Activated CD8-positive, alpha-beta T cell treated with anti-CD3 and anti-CD28 coated beads for 36 hours (primary cell): ENCODE results near the gene PYROXD2. TPM values are rescaled to one million over a fixed set of nuclear protein-coding genes. Genes with fewer than 3 reads are reported as not detected.

Source experiments
- ATAC-seq: fragments of 200-7000 bp; cut with Tn5 transposase; one replicate; pipeline ENCODE4 v1.10.0; 2021; ENCODE audit warnings: mild to moderate bottlenecking, moderate library complexity
- CTCF ChIA-PET: fragments of 350-600 bp; sonication (Branson Sonifier 250); formaldehyde crosslinking; loops from one replicate; lab custom pipeline; 2021; ENCODE audit warnings: antibody characterized with exemption; lab: Charles Lee
- POLR2A ChIA-PET: fragments of 350-600 bp; sonication (Branson Sonifier 250); formaldehyde crosslinking; loops from one replicate; lab custom pipeline; 2021; ENCODE audit warnings: antibody characterized with exemption; lab: Charles Lee
- DNase-seq: peaks from one replicate; pipeline ENCODE4 v3.0.0-alpha.2; 2020
- H3K27ac Mint-ChIP-seq: one replicate; pipeline ENCODE4 v1.8.0; 2021; ENCODE audit warnings: mild to moderate bottlenecking, mixed read lengths
- H3K27me3 Mint-ChIP-seq: one replicate; pipeline ENCODE4 v1.8.0; 2021; ENCODE audit warnings: mixed read lengths
- H3K36me3 Mint-ChIP-seq: one replicate; pipeline ENCODE4 v1.8.0; 2021; ENCODE audit warnings: low read depth, mixed read lengths
- H3K4me1 Mint-ChIP-seq: one replicate; pipeline ENCODE4 v1.8.0; 2021; ENCODE audit warnings: low read depth, mixed read lengths
- H3K4me3 Mint-ChIP-seq: one replicate; pipeline ENCODE4 v1.8.0; 2021; ENCODE audit warnings: mild to moderate bottlenecking, moderate library complexity, mixed read lengths
- H3K9me3 Mint-ChIP-seq: one replicate; pipeline ENCODE4 v1.8.0; 2021; ENCODE audit warnings: mixed read lengths
- intact Hi-C: fragments of 100-400 bp; cut with micrococcal nuclease; formaldehyde crosslinking; loops from one replicate; pipeline ENCODE4 v1.10.0; 2022
- total RNA-seq, 2 experiments: library from RNA; stranded (reverse); gene quantifications; one replicate each; pipeline ENCODE4 v1.2.3, GENCODE V29; 2021
- TF ChIP-seq, protein P1 (sequence below): fragments of 200-600 bp; IDR thresholded peaks from one replicate; pipeline ENCODE4 v1.8.0; 2022; ENCODE audit warnings: antibody characterized with exemption, mild to moderate bottlenecking

Gene PYROXD2
- total RNA-seq, 2 experiments from 2014 or later, result 5.3 to 6.2 TPM

DNA sequence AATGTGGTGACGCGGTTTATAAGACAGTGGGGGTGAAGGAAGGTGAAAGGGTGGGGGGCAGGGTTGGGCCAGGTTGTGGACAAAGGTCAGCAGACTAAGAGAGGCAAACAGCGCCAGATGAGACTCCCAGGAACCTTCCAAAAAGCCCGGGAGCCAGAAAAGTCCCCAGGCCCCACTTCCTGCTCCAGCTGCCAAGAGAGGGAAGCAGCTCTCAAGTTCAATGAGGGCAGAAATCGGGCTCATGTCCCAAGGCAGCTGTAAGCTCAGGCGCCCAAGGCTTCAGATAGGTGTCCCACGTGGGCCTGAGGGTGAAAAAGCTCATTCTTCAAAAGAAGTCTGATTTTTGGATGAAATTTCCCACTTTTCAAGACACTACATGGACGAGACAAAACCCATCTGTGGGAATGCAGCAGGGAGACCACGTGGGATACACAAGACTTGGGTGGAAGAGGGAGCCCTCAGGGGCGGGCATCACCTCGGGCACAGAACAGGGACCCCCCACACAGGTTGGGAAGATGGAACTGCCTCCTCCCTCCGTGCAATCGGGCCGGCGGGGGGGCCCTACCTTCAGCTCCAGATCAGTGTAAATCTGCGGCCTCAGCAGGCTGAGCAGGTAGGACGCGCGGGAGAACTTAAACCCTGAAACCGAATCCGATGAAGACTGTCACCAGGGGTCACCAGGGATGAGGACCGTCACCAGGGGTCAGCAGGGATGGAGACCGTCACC lies 7.8 kb downstream of the PYROXD2 start:
- no peak for ATAC-seq
- ChIA-PET POLR2A (no interaction called here), CTCF (no interaction called here)
- no peak for DNase-seq
- no peaks in the 10 kb centered on the region for H3K27me3 Mint-ChIP-seq
- H3K36me3 Mint-ChIP-seq, result peaks cover 7% of the 10 kb centered on the region
- TF ChIP-seq, protein P1, sequence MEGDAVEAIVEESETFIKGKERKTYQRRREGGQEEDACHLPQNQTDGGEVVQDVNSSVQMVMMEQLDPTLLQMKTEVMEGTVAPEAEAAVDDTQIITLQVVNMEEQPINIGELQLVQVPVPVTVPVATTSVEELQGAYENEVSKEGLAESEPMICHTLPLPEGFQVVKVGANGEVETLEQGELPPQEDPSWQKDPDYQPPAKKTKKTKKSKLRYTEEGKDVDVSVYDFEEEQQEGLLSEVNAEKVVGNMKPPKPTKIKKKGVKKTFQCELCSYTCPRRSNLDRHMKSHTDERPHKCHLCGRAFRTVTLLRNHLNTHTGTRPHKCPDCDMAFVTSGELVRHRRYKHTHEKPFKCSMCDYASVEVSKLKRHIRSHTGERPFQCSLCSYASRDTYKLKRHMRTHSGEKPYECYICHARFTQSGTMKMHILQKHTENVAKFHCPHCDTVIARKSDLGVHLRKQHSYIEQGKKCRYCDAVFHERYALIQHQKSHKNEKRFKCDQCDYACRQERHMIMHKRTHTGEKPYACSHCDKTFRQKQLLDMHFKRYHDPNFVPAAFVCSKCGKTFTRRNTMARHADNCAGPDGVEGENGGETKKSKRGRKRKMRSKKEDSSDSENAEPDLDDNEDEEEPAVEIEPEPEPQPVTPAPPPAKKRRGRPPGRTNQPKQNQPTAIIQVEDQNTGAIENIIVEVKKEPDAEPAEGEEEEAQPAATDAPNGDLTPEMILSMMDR, result no peak
- H3K4me3 Mint-ChIP-seq, result no peak overlapping the region
- intact Hi-C loops, result no loop called here
- no peak overlapping the region for H3K27ac Mint-ChIP-seq
- H3K4me1 Mint-ChIP-seq, result peaks cover 15% of the 10 kb centered on the region
- H3K9me3 Mint-ChIP-seq, result no peaks in the 10 kb centered on the region

DNA sequence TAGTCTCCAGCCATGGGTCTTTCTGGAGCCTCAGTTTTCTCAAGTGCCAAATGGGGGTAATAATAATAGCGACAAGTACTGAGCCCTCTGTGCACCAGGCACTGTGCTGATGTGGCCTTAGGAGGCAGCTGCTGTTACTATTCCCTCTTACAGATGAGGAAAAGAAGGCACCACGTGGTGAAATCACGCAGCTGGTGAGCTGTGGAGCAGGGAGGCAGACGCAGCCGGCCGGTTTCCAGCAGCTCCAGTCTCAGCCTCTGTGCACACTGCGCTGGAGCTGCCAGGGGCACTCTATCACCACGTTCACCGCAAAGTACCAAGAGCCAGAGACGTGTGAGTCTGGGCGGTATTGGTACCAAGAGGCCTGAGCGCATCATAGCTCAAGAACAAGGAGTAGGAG lies 9.6 kb downstream of the PYROXD2 start:
- intact Hi-C loops, result no loop called here
- ATAC-seq (no peak), DNase-seq (no peak)
- TF ChIP-seq, protein P1, result no peak
- ChIA-PET CTCF (no interaction called here), POLR2A (no interaction called here)
- Mint-ChIP-seq H3K4me3 (no peak overlapping the region), H3K27me3 (no peaks in the 10 kb centered on the region), H3K9me3 (no peaks in the 10 kb centered on the region), H3K4me1 (peaks cover 15% of the 10 kb centered on the region), H3K36me3 (peaks cover 7% of the 10 kb centered on the region), H3K27ac (no peak overlapping the region)

DNA sequence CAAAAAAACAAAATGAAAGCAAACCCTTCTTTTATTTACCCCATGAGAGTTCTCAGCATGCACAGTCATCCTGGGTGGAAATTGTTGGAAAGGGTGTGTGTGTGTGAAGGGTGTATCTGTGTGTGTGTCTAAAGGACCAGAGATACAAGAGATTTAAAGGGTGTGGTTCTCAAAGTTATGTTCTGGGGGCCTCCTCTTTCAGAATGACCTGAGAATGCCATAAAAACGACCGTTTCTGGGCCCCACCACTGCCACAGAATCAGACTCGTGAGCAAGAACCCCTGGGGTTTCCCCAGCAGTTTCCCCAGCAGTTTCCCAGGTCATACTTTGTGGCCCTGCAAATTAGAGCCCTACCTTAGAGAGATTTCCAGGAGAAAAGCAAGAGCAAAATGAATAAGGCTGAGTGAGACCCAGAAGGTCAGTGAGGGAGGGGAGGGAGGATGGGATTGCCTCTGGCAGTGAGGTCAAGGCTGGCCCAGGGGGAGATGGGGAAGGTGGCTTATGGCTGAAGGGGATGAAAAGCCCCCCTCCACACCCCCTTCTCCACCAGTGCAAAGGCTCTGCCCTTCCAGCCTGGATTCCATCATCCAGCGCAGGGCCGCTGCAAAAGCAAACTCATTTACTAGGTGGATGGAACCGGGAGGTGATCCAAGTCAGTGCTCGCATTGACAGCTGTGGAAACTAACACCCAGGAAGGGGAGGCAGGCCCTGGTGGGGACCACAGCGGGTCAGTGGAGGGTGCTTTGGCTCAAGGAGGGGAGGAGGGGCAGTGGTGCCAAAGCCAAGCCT lies 10.2 kb downstream of the PYROXD2 start:
- ChIA-PET CTCF (interaction anchor here (1.3 kb wide), 1 partner anchor 8 kb away, joined by 3 read pairs; no protein-coding TSS in a partner anchor), POLR2A (interaction anchor here (1.1 to 1.2 kb wide), 2 partner anchors 8 to 11 kb away, joined by 4 read pairs; partner anchors contain the start of gene PYROXD2)
- Mint-ChIP-seq H3K9me3 (no peaks in the 10 kb centered on the region), H3K27me3 (no peaks in the 10 kb centered on the region), H3K27ac (peak overlapping the region; percentile 77), H3K36me3 (peaks cover 7% of the 10 kb centered on the region), H3K4me3 (no peak overlapping the region), H3K4me1 (peaks cover 15% of the 10 kb centered on the region)
- intact Hi-C loops, result no loop called here
- ATAC-seq, result peak; percentile 68
- TF ChIP-seq, protein P1, result no peak
- peak; percentile 63 for DNase-seq

DNA sequence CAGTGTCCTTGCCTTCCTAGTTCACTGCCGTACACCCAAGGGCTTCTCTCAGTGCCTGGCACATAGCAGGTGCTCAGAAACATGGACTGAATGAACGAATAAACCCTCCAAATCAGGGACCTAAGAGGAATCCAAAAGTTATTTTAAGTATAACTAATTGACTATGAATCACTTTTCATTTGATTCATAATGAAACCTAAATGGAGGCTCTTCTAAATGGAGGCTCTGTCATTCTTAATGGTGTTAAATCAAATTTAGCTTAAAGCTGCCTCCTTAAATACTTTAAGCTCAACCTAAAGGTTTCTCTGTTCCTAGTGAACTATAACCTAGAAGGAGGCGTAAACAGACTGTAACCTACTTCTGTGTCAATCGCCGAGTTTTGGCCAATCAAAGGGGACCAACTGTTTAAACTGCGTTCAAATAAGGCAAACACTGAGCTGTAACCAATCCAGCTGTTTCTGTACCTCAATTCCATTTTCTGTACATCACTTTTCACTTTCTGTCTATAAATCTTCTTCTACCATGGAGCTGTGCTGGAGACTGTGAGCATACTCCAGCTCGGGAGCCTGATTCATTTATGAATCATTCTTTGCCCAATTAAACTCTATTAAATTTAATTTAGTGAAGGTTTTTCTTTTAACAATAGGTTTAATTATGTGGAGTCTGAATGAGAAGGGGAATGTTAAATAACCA lies 11.0 kb downstream of the PYROXD2 start:
- TF ChIP-seq, protein P1, result no peak
- intact Hi-C loops, result no loop called here
- peak overlapping the region; percentile 80 for H3K27ac Mint-ChIP-seq
- ChIA-PET CTCF (interaction anchor here (1.3 kb wide), 1 partner anchor 9 kb away, joined by 3 read pairs; no protein-coding TSS in a partner anchor), POLR2A (interaction anchor here (0.9 to 1.2 kb wide), 3 partner anchors 9 to 12 kb away, joined by 4 read pairs; partner anchors contain the start of gene PYROXD2)
- peaks cover 7% of the 10 kb centered on the region for H3K36me3 Mint-ChIP-seq
- H3K4me1 Mint-ChIP-seq, result peaks cover 15% of the 10 kb centered on the region
- ATAC-seq, result peak; percentile 35
- no peaks in the 10 kb centered on the region for H3K27me3 Mint-ChIP-seq
- no peaks in the 10 kb centered on the region for H3K9me3 Mint-ChIP-seq
- no peak for DNase-seq
- H3K4me3 Mint-ChIP-seq, result no peak overlapping the region
